ENCODE measurements around the gene ALKBH8.

ALKBH8 gene

GRCh38 chr11:107453594-107454286 lies 111.8 kb downstream of the ALKBH8 start:
- FAIRE-seq = no peak
- DNase-seq (ENCODE audit: insufficient read length, low spot score) = no peak
- TF ChIP-seq POU2F2 (IDR thresholded peaks at IDR 0.05; ENCODE audit: low read depth, low read length) (no peak), SPI1 (IDR thresholded peaks at IDR 0.05; ENCODE audit: low read depth, low read length) (no peak), TAF1 (IDR thresholded peaks at IDR 0.05; ENCODE audit: low read depth, low read length) (no peak), POLR2AphosphoS5 (IDR thresholded peaks at IDR 0.05; ENCODE audit: low read depth, low read length) (no peak), PAX5 (IDR thresholded peaks at IDR 0.05; ENCODE audit: insufficient read depth, low read length, severe bottlenecking) (no peak), POLR2A (IDR thresholded peaks at IDR 0.05; ENCODE audit: low read depth, low read length) (no peak)

Data from GM12891 (cell line).